Measurements from ENCODE around the gene TRIM77. TPM values are rescaled to one million over a fixed set of nuclear protein-coding genes. Genes with fewer than 3 reads are reported as not detected.

Gene TRIM77
- total RNA-seq, 1 experiment from 2014 or later = not detected

Other genes starting within 250 kb of the TRIM77 start
- not detected in 2 replicates for gene NOX4, start 218.9 kb upstream of the TRIM77 start, total RNA-seq (2014; rRNA removed)
- not detected in 2 replicates for gene TRIM49, start 98.3 kb downstream of the TRIM77 start, total RNA-seq (2014; rRNA removed)
- not detected in 2 replicates for gene TRIM64B, start 168.2 kb downstream of the TRIM77 start, total RNA-seq (2014; rRNA removed)
- not detected in 2 replicates for gene TRIM49D1, start 211.9 kb downstream of the TRIM77 start, total RNA-seq (2014; rRNA removed)
- gene TRIM49D2, start 213.8 kb downstream of the TRIM77 start, total RNA-seq (2014; rRNA removed) = not detected in 2 replicates